DMS79 treated with DMSO at 0.1 percent for 48 hours (cell line): ENCODE measurements around the gene CES4A.
"Not testable (repeated sequence)": the region's sequence is repeated elsewhere in the genome, so short reads cannot be mapped to it uniquely, and the experiment has no call there.

Experiments
- DNase-seq: peaks from one replicate; lab custom pipeline; 2025; lab: John Stamatoyannopoulos, UW

Gene CES4A

GRCh38 chr16:67022531-67023214 lies 34.3 kb downstream of the CES4A start:
- no peak for DNase-seq

- no peak for DNase-seq
Observed at GRCh38 chr16:67023689-67024088, 35.3 kb downstream of the CES4A start.

- DNase-seq, result peak; percentile 50
Observed at GRCh38 chr16:67024384-67025209, 36.2 kb downstream of the CES4A start.

- DNase-seq, result no peak
Observed at GRCh38 chr16:67025210-67025550, 36.8 kb downstream of the CES4A start.

GRCh38 chr16:67026570-67026969 lies 38.2 kb downstream of the CES4A start:
- no peak for DNase-seq

- DNase-seq, result no peak
Observed at GRCh38 chr16:67027046-67027445, 38.7 kb downstream of the CES4A start.

- DNase-seq, result no peak
Observed at GRCh38 chr16:67028167-67028695, 39.8 kb downstream of the CES4A start.

GRCh38 chr16:67028696-67029253 lies 40.4 kb downstream of the CES4A start, which contains the start of gene CBFB:
CBFB (plus strand) TSS chr16:67029149; CDS start chr16:67029408, 259 bp downstream.
- peak; percentile 49 for DNase-seq

GRCh38 chr16:67029254-67030096 lies 41.1 kb downstream of the CES4A start:
- DNase-seq, result no peak

GRCh38 chr16:67030221-67030962 lies 42.0 kb downstream of the CES4A start:
- DNase-seq, result no peak

- DNase-seq, result no peak
Observed at GRCh38 chr16:67034487-67034886, 46.1 kb downstream of the CES4A start.

GRCh38 chr16:67035364-67035763 lies 47.0 kb downstream of the CES4A start:
- DNase-seq, result no peak

- DNase-seq, result no peak
Observed at GRCh38 chr16:67036323-67036741, 47.9 kb downstream of the CES4A start.

GRCh38 chr16:67039260-67040020 lies 51.1 kb downstream of the CES4A start:
- DNase-seq, result no peak

- no peak for DNase-seq
Observed at GRCh38 chr16:67040166-67040565, 51.8 kb downstream of the CES4A start.

- no peak for DNase-seq
Observed at GRCh38 chr16:67040906-67041305, 52.5 kb downstream of the CES4A start.

GRCh38 chr16:67041520-67041919 lies 53.1 kb downstream of the CES4A start:
- DNase-seq, result not testable (repeated sequence)

GRCh38 chr16:67043420-67043819 lies 55.0 kb downstream of the CES4A start:
- no peak for DNase-seq

- no peak for DNase-seq
Observed at GRCh38 chr16:67050796-67051195, 62.4 kb downstream of the CES4A start.

GRCh38 chr16:67052399-67052798 lies 64.0 kb downstream of the CES4A start:
- no peak for DNase-seq
